Suprapubic skin (tissue), 3 donors: ENCODE results near the gene MCOLN2.

ENCODE experiments used
- POLR2AphosphoS5 ChIP-seq, 3 donors: sonication (generic); formaldehyde crosslinking; IDR thresholded peaks; one replicate each; pipeline ENCODE4 v1.6.1; 2017; ENCODE audit warnings: antibody characterized with exemption in 3 of 3
- TF ChIP-seq, protein P1 (sequence below), 2 donors: fragments of 200-600 bp in 1 of 2; fragments of 450-650 bp in 1 of 2; sonication (generic) in 1 of 2; IDR thresholded peaks; one replicate each; pipeline ENCODE4 v1.5.1; 2016 to 2019; ENCODE audit warnings: antibody characterized with exemption in 2 of 2, mild to moderate bottlenecking in 1 of 2, moderate library complexity in 1 of 2

DNA sequence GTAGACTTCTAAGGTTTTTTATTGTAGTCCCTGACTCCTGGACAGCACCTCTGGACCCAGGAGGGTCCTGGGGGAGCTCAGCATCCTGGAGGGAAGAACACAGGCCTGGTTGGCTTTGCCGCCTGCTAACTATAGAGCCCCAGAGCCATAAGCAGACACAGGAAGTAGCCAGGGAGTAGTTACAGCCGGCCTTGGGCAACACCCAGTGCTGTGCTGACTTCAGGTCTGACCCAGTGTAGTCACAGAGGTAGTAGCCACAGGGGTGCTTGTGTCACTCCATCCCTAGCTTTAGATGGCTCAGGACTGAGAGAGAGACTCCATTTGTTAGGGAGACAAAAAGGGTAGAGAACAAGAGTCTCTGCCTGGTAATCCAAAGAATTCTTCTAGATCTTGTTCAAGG is 21.9 kb downstream of the MCOLN2 start:
- TF ChIP-seq, protein P1, sequence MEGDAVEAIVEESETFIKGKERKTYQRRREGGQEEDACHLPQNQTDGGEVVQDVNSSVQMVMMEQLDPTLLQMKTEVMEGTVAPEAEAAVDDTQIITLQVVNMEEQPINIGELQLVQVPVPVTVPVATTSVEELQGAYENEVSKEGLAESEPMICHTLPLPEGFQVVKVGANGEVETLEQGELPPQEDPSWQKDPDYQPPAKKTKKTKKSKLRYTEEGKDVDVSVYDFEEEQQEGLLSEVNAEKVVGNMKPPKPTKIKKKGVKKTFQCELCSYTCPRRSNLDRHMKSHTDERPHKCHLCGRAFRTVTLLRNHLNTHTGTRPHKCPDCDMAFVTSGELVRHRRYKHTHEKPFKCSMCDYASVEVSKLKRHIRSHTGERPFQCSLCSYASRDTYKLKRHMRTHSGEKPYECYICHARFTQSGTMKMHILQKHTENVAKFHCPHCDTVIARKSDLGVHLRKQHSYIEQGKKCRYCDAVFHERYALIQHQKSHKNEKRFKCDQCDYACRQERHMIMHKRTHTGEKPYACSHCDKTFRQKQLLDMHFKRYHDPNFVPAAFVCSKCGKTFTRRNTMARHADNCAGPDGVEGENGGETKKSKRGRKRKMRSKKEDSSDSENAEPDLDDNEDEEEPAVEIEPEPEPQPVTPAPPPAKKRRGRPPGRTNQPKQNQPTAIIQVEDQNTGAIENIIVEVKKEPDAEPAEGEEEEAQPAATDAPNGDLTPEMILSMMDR (IDR thresholded peaks at IDR 0.05): no peak
- no peak for TF ChIP-seq POLR2AphosphoS5 (IDR thresholded peaks at IDR 0.05)
